ENCODE results near the gene ARFGEF3.

GRCh38 chr6:138237463-138237862 is 75.7 kb downstream of the ARFGEF3 start:
- no peak for TF ChIP-seq POLR2AphosphoS5 (IDR thresholded peaks at IDR 0.05)
- TF ChIP-seq, protein P1, sequence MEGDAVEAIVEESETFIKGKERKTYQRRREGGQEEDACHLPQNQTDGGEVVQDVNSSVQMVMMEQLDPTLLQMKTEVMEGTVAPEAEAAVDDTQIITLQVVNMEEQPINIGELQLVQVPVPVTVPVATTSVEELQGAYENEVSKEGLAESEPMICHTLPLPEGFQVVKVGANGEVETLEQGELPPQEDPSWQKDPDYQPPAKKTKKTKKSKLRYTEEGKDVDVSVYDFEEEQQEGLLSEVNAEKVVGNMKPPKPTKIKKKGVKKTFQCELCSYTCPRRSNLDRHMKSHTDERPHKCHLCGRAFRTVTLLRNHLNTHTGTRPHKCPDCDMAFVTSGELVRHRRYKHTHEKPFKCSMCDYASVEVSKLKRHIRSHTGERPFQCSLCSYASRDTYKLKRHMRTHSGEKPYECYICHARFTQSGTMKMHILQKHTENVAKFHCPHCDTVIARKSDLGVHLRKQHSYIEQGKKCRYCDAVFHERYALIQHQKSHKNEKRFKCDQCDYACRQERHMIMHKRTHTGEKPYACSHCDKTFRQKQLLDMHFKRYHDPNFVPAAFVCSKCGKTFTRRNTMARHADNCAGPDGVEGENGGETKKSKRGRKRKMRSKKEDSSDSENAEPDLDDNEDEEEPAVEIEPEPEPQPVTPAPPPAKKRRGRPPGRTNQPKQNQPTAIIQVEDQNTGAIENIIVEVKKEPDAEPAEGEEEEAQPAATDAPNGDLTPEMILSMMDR (IDR thresholded peaks at IDR 0.05): no peak
- TF ChIP-seq EP300 (IDR thresholded peaks at IDR 0.05): no peak
